ENCODE measurements around the gene INSR.

GRCh38 chr19:7328647-7329046 is 34.4 kb upstream of the INSR start:
- TF ChIP-seq, protein P1, sequence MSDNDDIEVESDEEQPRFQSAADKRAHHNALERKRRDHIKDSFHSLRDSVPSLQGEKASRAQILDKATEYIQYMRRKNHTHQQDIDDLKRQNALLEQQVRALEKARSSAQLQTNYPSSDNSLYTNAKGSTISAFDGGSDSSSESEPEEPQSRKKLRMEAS (IDR thresholded peaks at IDR 0.05), result no peak
- no peak for TF ChIP-seq RAD21 (IDR thresholded peaks at IDR 0.05; ENCODE audit: low read depth)
- no peak for TF ChIP-seq ZBTB7A (IDR thresholded peaks at IDR 0.05; ENCODE audit: low read depth)
- no peak for TF ChIP-seq TAF1 (IDR thresholded peaks at IDR 0.05; ENCODE audit: low read depth)
- no peak for TF ChIP-seq YY1 (IDR thresholded peaks at IDR 0.05; ENCODE audit: low read depth)
- TF ChIP-seq EP300 (IDR thresholded peaks at IDR 0.05; ENCODE audit: borderline replicate concordance), result no peak
- no peak for TF ChIP-seq FOXM1 (IDR thresholded peaks at IDR 0.05; ENCODE audit: borderline replicate concordance, low read depth)
- TF ChIP-seq, protein P2, sequence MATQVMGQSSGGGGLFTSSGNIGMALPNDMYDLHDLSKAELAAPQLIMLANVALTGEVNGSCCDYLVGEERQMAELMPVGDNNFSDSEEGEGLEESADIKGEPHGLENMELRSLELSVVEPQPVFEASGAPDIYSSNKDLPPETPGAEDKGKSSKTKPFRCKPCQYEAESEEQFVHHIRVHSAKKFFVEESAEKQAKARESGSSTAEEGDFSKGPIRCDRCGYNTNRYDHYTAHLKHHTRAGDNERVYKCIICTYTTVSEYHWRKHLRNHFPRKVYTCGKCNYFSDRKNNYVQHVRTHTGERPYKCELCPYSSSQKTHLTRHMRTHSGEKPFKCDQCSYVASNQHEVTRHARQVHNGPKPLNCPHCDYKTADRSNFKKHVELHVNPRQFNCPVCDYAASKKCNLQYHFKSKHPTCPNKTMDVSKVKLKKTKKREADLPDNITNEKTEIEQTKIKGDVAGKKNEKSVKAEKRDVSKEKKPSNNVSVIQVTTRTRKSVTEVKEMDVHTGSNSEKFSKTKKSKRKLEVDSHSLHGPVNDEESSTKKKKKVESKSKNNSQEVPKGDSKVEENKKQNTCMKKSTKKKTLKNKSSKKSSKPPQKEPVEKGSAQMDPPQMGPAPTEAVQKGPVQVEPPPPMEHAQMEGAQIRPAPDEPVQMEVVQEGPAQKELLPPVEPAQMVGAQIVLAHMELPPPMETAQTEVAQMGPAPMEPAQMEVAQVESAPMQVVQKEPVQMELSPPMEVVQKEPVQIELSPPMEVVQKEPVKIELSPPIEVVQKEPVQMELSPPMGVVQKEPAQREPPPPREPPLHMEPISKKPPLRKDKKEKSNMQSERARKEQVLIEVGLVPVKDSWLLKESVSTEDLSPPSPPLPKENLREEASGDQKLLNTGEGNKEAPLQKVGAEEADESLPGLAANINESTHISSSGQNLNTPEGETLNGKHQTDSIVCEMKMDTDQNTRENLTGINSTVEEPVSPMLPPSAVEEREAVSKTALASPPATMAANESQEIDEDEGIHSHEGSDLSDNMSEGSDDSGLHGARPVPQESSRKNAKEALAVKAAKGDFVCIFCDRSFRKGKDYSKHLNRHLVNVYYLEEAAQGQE (IDR thresholded peaks at IDR 0.05; ENCODE audit: low read depth), result no peak
- no peak for TF ChIP-seq TCF12 (IDR thresholded peaks at IDR 0.05; ENCODE audit: low read depth)
- TF ChIP-seq, protein P3, sequence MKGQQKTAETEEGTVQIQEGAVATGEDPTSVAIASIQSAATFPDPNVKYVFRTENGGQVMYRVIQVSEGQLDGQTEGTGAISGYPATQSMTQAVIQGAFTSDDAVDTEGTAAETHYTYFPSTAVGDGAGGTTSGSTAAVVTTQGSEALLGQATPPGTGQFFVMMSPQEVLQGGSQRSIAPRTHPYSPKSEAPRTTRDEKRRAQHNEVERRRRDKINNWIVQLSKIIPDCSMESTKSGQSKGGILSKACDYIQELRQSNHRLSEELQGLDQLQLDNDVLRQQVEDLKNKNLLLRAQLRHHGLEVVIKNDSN (IDR thresholded peaks at IDR 0.05), result no peak
- no peak for TF ChIP-seq CEBPB (IDR thresholded peaks at IDR 0.05)
- TF ChIP-seq CREB1 (IDR thresholded peaks at IDR 0.05; ENCODE audit: low read depth), result no peak

Data from Ishikawa (cell line).